Activated CD8-positive, alpha-beta memory T cell treated with anti-CD3 and anti-CD28 coated beads, Interleukin-2, amount 50 U/mL, for 24 hours (primary cell): Measurements from ENCODE around the gene CRYGS.
"Not testable (repeated sequence)": the region's sequence is repeated elsewhere in the genome, so short reads cannot be mapped to it uniquely, and the experiment has no call there.

ENCODE experiments used
- DNase-seq: peaks from one replicate; pipeline ENCODE4 v3.0.0-alpha.2; 2020; ENCODE audit errors: extremely low read depth

Gene CRYGS

DNA sequence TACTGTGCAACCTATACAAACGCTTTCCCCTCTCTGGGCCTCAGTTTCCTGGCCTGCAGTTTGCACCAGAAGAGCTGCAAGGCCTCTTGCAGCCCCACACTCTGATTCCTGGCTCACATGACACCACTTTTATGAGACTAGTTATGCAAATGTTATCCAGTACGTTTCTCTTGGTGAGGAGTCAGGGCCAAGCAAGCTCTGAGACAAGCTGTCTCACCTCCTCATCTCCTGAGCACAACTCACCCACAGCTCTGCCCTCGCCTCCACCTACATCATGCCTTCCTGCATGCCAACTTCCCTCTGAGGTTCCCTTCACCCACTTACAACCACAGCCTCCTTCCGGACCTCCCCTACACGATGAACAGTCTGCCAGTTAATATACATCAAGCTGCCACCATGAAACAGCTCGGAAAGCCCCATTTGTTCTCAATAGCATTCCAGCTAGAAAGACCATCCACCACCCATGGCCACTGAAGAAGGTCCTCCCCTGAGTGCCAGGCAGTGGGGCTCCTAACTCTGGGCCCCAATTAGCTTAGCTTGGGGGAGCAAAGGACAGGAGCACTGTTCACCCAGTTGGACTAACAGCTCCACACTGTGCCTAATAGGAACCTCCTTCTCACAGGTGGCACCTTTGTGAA is 25.0 kb downstream of the CRYGS start:
- DNase-seq = peak; percentile 24

DNA sequence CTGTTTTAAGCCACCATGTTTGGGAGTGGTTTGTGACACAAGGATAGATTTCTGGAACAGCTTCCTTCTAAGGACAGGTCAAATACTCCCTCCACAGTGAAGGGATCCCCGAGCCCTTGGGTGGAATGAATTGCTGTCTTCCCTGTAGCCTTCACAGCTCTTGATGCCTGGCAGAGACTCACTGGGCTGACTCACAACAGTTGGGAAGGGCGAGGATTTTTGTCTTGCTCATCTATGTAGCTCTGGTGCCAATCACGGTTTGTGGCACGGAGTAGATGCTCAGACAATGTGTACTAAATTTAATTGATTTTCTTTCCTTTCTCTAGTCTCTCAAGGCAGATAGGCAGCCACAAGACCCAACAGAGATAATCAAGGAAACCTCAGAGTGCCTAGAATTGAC is 27.0 kb downstream of the CRYGS start:
- DNase-seq = no peak

DNA sequence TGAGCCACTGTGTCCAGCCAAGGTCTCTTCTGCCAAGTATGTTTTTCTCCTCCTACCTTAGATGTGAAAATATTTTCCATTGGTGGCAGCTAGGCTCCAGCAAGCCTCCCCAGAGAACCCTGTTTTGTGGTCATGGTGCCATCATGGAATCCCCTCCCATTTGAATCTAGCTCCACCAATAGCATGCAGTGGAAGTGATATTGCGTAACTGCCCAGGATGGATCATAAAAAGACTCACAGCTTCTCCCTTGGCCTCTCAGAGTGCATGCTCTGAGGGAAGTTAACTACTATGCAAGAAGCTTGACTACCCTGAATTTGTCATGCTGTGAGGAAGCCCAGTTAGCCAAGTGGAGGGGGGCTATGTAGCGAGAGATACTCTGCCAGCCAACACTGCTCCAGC is 27.5 kb downstream of the CRYGS start:
- DNase-seq = no peak

DNA sequence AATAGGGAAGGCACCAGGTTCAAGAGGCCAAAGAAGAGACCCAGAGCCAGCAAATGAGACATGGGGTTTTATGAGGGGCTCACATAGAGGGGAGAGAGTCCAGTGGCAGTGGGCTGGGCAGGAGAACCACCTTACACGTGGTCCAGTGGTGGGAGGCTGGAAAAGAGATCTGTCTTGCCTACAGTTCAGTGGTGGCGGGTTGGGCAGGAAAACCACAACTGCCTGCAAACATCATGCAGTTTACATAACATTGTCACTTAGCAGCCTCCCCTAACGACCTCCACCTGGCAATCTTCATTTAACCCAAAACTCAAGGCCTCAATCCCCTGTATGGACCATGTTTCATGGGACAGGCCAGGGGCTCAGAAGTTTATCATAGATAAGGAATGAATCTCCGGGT is 29.1 kb downstream of the CRYGS start:
- no peak for DNase-seq

DNA sequence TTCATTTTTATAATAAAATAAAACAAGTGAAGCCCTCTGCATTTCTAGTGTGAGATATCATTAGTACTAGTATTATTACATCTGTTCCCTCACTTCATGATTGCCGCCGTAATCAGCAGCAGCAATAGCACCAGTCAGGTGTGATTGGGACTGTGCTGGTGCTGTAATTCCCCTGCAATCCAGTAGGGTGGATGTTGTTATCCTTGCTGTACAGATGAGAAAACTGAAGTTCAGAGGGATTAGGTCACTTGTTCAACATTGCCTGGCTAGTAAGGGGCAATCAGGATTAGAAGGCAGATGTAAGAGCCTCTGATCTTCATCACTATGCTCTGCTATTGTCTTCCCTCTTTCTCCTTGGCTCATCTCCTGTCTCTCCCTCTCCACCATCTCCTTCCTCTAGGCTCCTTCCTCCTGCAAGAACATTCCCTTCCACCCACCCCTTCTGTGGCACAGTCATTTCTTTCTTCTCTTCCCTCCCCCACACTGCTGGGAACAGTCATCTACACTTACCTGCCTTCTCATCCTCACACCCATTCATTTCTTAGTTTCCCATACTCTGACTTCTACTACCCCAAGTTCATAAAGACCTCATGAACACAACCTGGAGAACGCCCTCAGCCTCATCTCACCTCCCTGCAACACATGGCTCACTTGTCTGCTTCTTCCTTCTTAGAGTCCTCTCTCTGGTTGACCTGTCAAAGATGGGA is 29.7 kb downstream of the CRYGS start:
- DNase-seq = no peak

DNA sequence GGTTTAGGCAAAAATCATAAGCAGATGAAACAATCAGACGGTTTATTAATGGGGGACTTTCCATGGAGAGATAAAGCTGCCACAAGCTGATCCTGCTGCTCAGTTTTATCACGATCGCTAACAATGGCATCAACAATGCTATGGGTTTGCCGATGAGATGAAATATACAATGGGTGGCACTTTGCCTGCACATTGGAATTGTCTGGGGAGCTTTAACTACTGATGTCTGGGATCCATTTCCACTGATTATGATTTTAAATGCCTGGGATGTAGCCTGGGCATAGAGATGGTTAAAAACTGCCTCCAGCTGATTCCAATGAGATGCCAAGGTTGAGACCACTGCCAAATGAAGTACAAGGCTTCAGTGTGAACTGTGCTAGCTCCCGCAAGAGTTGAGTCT is 30.8 kb downstream of the CRYGS start:
- no peak for DNase-seq

DNA sequence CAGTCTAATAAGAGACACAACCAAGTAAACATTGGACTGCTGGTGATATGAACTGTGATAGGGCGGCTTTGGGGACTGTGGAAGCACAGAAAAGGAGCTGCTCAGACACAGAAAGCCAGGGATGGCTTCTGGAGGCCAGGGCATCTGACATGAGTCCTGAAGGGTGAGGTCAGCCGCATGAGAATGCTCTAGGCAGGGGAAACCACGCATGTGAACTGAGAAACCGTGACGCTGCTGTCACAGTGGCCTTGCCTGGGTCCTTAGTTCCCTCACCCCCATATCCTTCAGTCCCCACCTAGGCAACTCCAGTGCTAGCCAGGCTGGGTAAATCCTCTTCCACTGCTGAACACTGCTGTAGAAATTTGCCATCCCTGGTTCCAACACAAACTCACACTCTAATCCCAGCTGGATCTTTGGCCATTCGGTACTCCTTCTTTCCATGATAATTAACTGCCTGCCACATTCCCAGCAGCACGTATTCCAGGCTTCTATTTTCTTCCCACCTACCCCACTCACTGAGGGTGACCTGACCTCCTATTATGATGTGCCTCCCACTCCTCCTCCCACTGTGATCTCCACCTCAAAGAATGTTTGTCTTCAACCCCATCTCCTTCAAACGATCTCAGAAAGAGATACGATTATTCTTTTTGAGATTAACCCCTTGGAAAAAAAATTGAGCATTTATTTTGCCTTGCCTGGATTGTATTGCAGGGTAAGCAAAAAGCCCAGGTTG is 31.4 kb downstream of the CRYGS start:
- DNase-seq = no peak

DNA sequence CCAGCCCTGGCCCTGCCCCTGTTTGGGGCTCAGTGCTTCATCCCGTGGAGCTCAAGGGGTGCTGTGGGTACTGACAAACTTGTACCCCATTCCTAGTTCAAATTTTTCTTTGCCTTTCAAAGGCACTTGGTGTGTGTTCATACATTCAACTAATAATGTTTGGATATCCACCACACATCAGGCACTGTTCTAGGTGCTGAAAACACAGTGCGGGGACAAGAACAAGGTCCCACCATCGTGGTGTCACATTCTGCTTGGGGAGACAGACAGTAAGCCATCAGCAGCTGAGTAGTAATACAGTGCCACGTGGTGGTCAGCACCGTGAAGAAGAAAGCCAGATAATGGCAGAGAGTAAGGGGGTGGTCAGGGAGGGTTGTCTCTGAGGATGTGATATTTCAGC is 32.5 kb downstream of the CRYGS start:
- no peak for DNase-seq

DNA sequence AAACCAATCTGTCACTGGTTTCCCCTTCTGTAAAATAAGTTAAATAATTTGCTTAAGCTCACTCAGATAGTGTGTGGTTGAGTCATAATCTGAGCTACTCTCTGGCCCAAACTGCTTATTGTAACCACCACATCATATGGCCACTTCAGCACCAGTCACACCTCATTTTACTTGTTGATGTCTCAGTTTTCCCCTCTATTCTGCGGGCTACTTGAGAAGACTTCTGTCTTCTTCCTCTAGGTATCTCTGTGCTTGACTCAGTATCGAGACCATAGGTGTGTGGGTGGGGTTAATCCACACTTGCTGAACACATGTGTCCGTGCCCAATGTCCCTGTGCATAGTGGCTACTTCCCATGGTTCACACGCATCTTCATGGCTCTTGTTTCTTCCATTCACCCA is 32.9 kb downstream of the CRYGS start:
- DNase-seq = no peak

DNA sequence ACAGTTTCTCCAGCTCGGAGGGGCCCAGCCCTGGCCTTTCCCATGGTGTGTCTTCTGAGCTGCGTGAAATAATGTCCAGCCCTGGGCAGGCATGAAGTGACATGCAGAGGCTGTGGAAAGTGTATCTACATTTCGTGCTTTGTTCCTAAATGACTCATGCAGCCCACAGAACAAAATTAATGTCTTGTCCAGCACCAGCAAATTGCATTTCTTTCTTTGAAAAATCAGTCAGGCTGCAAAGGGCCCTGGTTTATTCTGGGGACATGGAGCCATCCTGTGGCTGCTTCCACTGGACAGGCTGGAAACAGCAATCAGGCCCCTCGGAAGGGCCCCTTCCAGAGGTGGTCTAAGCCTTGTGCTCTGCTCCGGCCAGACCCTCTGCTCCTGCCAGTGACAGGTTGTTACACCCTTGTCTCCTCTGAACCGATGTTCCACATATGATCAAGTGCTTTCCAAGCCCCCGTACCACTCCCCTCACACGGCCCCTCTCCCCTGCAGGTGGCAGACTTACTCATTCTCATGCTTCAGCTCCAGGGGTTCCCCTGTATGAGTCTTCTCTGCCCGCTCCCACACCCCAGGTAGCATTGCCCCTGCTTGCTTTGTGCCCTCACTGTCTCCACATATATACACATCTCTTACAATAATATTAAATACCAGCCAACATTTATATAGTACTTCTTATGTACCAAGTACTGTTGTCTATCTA is 33.7 kb downstream of the CRYGS start:
- DNase-seq = no peak

DNA sequence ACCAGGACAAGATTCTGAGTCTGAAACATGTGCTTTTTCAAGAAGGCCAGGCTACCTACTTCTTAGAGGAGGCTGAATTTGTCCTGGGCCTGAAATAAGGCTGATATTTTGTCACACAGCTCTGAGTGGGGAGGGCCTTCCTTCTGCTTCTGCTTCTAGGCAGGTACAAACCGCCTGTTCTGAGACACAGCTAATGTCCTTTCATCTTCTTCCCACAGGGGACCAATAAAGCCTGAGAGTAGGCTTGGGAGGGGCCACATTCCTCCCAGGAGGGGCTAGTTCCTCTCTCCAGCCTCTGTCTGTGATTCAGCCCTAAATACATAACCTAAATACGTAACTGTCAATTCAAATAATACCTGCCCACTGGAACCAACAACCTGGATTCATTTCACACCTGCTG is 34.8 kb downstream of the CRYGS start:
- DNase-seq = no peak

DNA sequence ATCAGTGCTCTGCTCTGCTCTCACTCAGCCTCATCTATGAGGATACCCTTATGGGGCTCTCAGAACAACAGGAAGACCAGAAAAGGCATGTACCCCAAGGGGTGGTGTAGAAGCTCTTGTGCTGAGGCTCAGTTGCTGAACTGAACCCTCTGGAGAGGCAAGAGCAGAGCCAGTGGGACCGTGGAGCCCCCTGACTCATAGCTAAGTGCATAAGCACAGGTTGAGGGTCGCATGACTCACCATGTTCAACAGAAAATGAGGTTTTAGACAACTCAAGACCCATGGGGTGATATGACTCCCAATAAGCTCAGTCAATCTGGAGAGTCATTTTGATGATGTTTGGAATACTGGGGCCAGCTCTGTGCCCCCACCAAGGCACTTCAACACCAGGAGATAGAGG is 37.3 kb downstream of the CRYGS start:
- DNase-seq = no peak

DNA sequence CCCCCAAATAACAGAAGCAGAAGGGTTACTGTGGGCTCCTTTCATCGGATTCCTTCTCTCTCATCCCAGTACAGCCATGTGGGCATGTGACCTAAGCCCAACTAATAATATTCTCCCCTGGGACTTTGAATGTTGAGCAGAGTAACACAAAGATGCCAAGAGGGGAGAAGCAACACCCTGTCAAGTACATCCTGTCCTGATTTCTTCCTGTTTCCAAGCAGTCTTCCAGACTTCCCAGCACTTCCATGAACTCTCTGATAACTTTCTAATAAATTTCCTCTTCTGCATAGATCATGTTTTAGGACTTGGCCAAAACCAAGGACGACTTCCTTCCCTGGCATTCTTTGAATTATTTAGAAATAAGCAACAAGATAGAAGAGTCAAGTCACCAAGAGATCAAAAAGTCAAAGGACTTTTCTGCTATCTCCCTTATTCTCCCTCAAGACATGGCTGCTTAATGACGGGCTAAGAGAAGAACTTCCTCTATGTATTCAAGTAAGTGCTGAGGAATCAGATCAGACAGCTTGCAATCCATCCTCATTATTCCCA is 37.9 kb downstream of the CRYGS start:
- DNase-seq = no peak

DNA sequence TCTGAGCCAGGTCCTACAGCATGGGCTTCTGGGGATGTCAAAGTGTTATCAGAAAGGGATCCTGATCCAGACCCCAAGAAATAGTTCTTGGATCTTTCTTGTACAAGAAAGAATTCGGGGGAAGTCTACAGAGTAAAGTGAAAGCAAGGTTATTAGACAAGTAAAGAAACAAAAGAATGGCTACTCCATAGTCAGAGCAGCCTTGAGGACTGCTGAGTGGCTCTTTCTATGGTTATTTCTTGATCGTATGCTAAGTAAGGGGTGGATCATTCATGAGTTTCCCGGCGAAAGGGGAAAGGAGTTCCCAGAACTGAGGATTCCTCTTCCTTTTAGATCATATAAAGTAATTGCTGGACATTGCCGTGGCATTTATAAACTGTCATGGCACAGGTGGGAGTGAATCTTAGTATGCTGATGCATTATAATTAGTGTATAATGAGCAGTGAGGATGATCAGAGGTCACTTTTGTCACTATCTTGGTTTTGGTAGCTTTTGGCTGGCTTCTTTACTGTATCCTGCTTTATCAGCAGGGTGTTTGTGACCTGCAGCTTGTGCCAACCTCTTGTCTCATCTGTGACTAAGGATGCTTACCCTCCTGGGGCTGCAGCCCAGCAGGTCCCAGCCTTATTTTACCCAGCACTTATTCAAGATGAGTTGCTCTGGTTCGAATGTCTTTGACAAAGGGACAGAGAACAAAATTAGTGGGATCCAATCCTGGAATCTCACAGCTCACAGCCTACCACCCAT is 41.0 kb downstream of the CRYGS start:
- DNase-seq = no peak

DNA sequence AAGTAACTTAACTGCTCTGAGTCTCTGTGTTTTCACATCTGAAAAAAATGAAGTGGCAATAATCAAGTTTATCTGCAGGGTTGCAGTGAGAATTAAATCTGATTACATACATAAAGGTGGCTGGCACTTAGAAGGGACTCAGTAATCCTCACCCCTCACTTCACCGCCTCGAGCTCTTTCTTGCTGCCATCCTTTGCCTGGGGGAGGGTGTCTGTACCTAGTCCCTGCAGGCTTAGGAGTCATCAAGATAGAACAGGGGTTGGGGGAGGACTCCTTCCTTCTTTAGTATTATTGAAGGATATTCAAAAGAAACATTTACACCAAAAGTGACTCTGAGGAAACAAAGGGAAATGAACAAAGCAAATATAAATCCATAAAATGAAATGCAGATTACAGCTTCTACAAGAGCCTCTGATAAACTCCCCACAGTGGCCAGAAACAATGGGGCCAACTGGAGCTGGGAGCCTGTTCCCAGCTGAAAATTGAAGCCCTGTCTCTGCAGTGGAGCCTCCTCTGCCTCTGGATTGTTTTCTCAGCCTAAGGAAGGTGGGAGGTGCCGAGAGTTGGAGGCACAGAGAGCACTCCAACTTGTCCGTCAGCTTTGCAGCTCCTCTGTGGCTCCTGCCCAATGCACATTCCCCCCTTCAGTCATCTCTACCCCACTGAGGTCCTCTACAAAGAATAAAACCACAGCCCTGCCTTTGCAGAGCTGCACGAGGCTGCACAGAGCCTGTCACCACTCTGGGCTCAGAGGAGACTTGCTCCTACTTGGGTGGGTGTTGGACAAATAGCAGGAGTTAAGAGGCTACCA is 41.8 kb downstream of the CRYGS start:
- DNase-seq = no peak

DNA sequence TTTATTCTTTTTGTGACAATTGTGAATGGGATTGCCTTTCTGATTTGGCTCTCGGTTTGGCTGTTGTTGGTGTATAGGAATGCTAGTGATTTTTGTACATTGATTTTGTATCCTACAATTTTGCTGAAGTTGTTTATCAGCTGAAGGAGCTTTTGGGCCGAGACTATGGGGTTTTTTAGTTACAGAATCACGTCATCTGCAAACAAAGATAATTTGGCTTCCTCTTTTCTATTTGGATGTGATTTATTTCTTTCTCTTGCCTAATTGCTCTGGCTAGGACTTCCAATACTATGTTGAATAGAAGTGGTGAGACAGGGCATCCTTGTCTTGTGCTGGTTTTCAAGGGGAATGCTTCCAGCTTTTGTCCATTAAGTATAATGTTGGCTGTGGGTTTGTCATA is 44.2 kb downstream of the CRYGS start:
- DNase-seq = not testable (repeated sequence)

DNA sequence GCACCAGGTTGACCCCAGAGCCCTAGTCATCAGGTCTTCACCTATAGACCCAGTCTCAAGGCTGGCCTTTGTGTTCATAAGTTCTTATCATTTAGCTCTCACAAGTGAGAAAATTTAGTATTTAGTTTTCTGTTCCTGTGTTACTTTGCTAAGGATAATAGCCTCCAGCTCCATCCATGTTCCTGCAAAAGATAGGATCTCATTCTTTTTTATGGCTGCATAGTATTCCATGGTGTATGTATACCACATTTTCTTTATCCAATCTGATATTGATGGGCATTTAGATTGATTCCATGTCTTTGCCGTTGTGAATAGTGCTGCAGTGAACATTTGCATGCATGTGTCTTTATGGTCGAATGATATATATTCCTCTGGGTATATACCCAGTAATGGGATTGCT is 46.2 kb downstream of the CRYGS start:
- DNase-seq = not testable (repeated sequence)

DNA sequence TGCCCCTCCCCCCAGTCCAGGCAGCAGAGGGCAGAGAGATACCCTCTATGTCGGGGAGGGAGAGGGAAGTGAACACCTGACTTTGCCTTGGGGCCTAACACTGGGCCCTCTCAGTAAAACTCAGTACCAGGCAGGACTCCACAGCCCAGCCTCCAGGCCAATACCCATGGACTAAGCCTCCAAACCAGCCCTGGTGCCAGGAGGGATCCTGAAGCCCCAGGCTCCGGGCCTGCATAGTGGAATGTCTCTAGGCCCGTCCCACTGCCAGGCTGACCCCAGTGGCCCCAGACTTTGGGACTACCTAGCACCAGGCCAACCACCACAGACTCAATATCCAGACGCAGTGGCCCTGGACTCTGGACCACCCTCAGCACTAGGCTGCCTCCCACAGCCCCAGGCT is 46.6 kb downstream of the CRYGS start:
- DNase-seq = no peak

DNA sequence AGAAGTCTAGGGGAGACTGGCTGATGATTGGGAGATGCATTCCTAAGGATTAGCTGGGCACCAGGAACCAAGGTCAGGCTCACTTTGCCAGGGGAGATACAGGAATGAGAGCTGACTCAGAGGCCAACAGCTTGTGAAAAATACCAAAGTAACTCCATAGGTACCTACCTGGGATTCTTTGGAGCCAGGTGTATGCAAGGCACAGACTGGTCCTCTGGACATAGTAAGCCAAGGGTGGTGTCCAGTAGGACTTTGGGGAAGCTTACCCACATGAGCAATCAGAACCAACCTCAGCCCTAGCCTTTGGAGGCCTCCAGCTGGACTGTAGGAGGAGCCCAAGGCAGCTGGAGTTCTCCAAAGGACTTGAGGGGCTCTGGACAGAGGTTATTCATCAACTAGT is 47.5 kb downstream of the CRYGS start:
- DNase-seq = no peak

DNA sequence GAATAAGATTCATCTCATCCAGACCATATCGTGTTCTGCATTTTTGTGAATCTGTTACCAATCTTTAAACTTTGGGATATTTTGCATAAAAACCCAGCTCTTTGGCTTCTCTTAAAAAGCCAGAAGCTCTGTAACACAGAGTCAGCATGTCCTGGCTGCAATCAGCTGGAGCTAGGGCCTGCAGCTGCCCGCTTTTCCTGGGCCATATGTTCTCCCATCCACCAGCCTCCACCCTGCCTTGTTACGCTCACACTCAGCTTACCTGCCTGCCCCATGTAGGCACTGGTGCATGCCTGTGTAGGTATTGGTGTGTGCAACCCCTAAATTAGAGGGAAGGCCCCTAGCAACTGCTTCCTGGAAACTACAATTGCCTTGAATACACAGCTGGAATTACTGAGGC is 48.2 kb downstream of the CRYGS start:
- no peak for DNase-seq
